HepG2 (cell line): ENCODE results near the gene RABEP2.

Source experiments
- ATF7 ChIP-seq, 2 experiments: fragments of 450-650 bp in 1 of 2; sonication (generic) in 1 of 2; formaldehyde crosslinking in 1 of 2; IDR thresholded peaks; 2 replicates each; pipeline versions ENCODE4 v1.4.0 to v1.6.1; 2016 to 2020; ENCODE audit warnings: antibody characterized with exemption in 1 of 2, mild to moderate bottlenecking in 1 of 2, missing genetic modification reagents in 1 of 2
- BHLHE40 ChIP-seq: IDR thresholded peaks from 2 replicates; pipeline ENCODE4 v1.6.1; 2011; ENCODE audit warnings: low read length, improper control_type of control experiment
- NFRKB ChIP-seq: fragments of 450-650 bp; IDR thresholded peaks from 2 replicates; pipeline ENCODE4 v1.6.1; 2017
- POLR2AphosphoS5 ChIP-seq: IDR thresholded peaks from 2 replicates; pipeline ENCODE4 v1.6.1; 2012; ENCODE audit warnings: low read depth, low read length
- SNAI1 ChIP-seq: sonication (generic); formaldehyde crosslinking; IDR thresholded peaks from 2 replicates; pipeline ENCODE4 v1.5.0; 2020; ENCODE audit warnings: mild to moderate bottlenecking, missing genetic modification reagents, borderline replicate concordance
- SP2 ChIP-seq: sonication (generic); formaldehyde crosslinking; IDR thresholded peaks from 2 replicates; pipeline ENCODE4 v1.5.1; 2020; ENCODE audit warnings: mild to moderate bottlenecking, missing genetic modification reagents
- STAT5B ChIP-seq: sonication (generic); formaldehyde crosslinking; IDR thresholded peaks from 2 replicates; pipeline ENCODE4 v1.4.0; 2020; ENCODE audit warnings: missing genetic modification reagents
- TBL1XR1 ChIP-seq: fragments of 150-350 bp; IDR thresholded peaks from 2 replicates; pipeline ENCODE4 v1.6.1; 2014; ENCODE audit warnings: borderline replicate concordance, low read length; ENCODE audit not compliant: partially characterized antibody
- ZNF746 ChIP-seq: sonication (generic); formaldehyde crosslinking; IDR thresholded peaks from 2 replicates; pipeline ENCODE4 v1.8.0; 2022; ENCODE audit warnings: mild to moderate bottlenecking, missing genetic modification reagents
- TF ChIP-seq, protein P1 (sequence below): sonication (generic); formaldehyde crosslinking; IDR thresholded peaks from 2 replicates; pipeline ENCODE4 v1.5.0; 2020; ENCODE audit warnings: mild to moderate bottlenecking, missing genetic modification reagents, moderate library complexity
- TF ChIP-seq, protein P2 (sequence below): sonication (generic); formaldehyde crosslinking; IDR thresholded peaks from 2 replicates; pipeline ENCODE4 v1.4.0; 2020; ENCODE audit warnings: missing genetic modification reagents
- TF ChIP-seq, protein P3 (sequence below), 2 experiments: IDR thresholded peaks; 2 replicates each; pipeline ENCODE4 v1.6.1; 2011 to 2012; ENCODE audit warnings: low read length in 2 of 2, borderline replicate concordance in 1 of 2, low read depth in 1 of 2, mild to moderate bottlenecking in 1 of 2, moderate library complexity in 1 of 2
- TF ChIP-seq, protein P4 (sequence below): sonication (generic); formaldehyde crosslinking; IDR thresholded peaks from one replicate; pipeline ENCODE4 v1.5.1; 2020; ENCODE audit warnings: mild to moderate bottlenecking, missing genetic modification reagents; ENCODE audit errors: not compliant biosample characterization

DNA sequence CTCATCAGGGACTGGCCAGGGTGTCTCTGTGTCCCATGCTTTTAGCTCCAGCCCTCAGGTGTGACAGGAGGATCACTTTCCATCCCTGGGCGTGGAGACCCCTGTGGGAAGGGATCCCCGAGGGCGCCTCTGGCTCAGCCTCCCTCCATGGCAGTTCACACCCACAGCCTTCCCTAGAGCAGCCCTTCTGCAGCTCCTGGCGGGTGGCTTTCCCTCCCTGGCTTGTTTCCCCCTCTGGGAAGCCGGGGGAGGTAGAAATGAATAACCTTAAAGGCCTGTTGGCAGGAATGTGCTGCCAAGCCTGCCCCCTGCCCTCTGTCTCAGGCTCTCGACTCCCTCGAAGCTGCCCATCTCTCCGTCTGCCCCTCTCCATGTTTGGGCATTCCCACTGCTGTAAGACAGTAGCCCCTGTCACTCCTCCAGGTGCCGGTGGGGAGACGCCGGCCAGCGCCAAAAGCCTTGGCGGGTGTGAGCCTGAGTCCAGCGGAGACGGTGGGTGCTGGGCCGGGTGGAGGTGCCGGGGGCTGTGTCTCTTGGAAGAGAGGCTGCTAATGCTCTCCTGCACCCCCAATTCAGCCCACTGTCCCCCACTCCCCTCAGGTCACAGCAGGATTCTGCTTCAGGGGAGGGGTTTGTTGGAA, 48.9 kb downstream of the RABEP2 start:
- TF ChIP-seq BHLHE40 (no peak), STAT5B (no peak), POLR2AphosphoS5 (no peak), NFRKB (no peak), ATF7 (IDR thresholded peaks at IDR 0.05) (no peak), ATF7 (CRISPR knock-in tag; IDR thresholded peaks at IDR 0.05) (no peak), TBL1XR1 (no peak), SNAI1 (CRISPR knock-in tag) (no peak), SP2 (CRISPR knock-in tag) (no peak), ZNF746 (CRISPR knock-in tag) (no peak)
- TF ChIP-seq, protein P1, sequence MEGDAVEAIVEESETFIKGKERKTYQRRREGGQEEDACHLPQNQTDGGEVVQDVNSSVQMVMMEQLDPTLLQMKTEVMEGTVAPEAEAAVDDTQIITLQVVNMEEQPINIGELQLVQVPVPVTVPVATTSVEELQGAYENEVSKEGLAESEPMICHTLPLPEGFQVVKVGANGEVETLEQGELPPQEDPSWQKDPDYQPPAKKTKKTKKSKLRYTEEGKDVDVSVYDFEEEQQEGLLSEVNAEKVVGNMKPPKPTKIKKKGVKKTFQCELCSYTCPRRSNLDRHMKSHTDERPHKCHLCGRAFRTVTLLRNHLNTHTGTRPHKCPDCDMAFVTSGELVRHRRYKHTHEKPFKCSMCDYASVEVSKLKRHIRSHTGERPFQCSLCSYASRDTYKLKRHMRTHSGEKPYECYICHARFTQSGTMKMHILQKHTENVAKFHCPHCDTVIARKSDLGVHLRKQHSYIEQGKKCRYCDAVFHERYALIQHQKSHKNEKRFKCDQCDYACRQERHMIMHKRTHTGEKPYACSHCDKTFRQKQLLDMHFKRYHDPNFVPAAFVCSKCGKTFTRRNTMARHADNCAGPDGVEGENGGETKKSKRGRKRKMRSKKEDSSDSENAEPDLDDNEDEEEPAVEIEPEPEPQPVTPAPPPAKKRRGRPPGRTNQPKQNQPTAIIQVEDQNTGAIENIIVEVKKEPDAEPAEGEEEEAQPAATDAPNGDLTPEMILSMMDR (CRISPR knock-in tag) = no peak
- TF ChIP-seq, protein P2, sequence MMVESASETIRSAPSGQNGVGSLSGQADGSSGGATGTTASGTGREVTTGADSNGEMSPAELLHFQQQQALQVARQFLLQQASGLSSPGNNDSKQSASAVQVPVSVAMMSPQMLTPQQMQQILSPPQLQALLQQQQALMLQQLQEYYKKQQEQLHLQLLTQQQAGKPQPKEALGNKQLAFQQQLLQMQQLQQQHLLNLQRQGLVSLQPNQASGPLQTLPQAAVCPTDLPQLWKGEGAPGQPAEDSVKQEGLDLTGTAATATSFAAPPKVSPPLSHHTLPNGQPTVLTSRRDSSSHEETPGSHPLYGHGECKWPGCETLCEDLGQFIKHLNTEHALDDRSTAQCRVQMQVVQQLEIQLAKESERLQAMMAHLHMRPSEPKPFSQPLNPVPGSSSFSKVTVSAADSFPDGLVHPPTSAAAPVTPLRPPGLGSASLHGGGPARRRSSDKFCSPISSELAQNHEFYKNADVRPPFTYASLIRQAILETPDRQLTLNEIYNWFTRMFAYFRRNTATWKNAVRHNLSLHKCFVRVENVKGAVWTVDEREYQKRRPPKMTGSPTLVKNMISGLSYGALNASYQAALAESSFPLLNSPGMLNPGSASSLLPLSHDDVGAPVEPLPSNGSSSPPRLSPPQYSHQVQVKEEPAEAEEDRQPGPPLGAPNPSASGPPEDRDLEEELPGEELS (CRISPR knock-in tag) = no peak
- TF ChIP-seq, protein P3, sequence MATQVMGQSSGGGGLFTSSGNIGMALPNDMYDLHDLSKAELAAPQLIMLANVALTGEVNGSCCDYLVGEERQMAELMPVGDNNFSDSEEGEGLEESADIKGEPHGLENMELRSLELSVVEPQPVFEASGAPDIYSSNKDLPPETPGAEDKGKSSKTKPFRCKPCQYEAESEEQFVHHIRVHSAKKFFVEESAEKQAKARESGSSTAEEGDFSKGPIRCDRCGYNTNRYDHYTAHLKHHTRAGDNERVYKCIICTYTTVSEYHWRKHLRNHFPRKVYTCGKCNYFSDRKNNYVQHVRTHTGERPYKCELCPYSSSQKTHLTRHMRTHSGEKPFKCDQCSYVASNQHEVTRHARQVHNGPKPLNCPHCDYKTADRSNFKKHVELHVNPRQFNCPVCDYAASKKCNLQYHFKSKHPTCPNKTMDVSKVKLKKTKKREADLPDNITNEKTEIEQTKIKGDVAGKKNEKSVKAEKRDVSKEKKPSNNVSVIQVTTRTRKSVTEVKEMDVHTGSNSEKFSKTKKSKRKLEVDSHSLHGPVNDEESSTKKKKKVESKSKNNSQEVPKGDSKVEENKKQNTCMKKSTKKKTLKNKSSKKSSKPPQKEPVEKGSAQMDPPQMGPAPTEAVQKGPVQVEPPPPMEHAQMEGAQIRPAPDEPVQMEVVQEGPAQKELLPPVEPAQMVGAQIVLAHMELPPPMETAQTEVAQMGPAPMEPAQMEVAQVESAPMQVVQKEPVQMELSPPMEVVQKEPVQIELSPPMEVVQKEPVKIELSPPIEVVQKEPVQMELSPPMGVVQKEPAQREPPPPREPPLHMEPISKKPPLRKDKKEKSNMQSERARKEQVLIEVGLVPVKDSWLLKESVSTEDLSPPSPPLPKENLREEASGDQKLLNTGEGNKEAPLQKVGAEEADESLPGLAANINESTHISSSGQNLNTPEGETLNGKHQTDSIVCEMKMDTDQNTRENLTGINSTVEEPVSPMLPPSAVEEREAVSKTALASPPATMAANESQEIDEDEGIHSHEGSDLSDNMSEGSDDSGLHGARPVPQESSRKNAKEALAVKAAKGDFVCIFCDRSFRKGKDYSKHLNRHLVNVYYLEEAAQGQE (IDR thresholded peaks at IDR 0.05; ENCODE audit: borderline replicate concordance in 1 of 2, low read depth in 1 of 2, low read length in 2 of 2) = no peak
- TF ChIP-seq, protein P4, sequence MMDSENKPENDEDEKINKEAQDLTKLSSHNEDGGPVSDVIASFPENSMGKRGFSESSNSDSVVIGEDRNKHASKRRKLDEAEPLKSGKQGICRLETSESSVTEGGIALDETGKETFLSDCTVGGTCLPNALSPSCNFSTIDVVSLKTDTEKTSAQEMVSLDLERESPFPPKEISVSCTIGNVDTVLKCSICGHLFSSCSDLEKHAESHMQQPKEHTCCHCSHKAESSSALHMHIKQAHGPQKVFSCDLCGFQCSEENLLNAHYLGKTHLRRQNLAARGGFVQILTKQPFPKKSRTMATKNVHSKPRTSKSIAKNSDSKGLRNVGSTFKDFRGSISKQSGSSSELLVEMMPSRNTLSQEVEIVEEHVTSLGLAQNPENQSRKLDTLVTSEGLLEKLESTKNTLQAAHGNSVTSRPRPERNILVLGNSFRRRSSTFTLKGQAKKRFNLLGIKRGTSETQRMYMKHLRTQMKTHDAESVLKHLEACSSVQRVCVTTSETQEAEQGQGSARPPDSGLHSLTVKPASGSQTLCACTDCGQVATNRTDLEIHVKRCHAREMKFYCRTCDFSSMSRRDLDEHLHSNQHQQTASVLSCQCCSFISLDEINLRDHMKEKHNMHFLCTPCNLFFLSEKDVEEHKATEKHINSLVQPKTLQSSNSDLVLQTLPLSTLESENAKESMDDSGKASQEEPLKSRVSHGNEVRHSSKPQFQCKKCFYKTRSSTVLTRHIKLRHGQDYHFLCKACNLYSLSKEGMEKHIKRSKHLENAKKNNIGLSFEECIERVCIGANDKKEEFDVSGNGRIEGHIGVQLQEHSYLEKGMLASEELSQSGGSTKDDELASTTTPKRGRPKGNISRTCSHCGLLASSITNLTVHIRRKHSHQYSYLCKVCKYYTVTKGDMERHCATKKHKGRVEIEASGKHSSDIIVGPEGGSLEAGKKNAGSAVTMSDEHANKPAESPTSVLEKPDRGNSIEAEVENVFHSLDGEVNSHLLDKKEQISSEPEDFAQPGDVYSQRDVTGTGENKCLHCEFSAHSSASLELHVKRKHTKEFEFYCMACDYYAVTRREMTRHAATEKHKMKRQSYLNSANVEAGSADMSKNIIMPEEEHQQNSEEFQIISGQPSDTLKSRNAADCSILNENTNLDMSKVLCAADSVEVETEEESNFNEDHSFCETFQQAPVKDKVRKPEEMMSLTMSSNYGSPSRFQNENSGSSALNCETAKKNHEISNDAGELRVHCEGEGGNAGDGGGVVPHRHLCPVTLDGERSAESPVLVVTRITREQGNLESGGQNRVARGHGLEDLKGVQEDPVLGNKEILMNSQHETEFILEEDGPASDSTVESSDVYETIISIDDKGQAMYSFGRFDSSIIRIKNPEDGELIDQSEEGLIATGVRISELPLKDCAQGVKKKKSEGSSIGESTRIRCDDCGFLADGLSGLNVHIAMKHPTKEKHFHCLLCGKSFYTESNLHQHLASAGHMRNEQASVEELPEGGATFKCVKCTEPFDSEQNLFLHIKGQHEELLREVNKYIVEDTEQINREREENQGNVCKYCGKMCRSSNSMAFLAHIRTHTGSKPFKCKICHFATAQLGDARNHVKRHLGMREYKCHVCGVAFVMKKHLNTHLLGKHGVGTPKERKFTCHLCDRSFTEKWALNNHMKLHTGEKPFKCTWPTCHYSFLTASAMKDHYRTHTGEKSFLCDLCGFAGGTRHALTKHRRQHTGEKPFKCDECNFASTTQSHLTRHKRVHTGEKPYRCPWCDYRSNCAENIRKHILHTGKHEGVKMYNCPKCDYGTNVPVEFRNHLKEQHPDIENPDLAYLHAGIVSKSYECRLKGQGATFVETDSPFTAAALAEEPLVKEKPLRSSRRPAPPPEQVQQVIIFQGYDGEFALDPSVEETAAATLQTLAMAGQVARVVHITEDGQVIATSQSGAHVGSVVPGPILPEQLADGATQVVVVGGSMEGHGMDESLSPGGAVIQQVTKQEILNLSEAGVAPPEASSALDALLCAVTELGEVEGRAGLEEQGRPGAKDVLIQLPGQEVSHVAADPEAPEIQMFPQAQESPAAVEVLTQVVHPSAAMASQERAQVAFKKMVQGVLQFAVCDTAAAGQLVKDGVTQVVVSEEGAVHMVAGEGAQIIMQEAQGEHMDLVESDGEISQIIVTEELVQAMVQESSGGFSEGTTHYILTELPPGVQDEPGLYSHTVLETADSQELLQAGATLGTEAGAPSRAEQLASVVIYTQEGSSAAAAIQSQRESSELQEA = no peak
